K562 (cell line): ENCODE data around the gene LAMP1. TPM values are rescaled to one million over a fixed set of nuclear protein-coding genes. Genes with fewer than 3 reads are reported as not detected.

Experiments
- ATAC-seq: fragments of 200-7000 bp; cut with Tn5 transposase; 3 replicates; pipeline ENCODE4 v1.9.1; 2020; ENCODE audit warnings: moderate library complexity
- BruUV-seq: library from RNA; stranded (reverse); fragments of 400-500 nt; replicated peaks from 2 replicates; lab custom pipeline; 2021; lab: Mats Ljungman, UMichigan
- CTCF ChIA-PET: fragments of 300-600 bp; formaldehyde crosslinking; extraction: SDS; loops from one replicate; lab custom pipeline; 2021; ENCODE audit warnings: low intra/inter-chr PET ratio; lab: Yijun Ruan, JAX
- POLR2A ChIA-PET: fragments of 300-600, 350-650 bp; sonication (Branson Sonifier 250); formaldehyde crosslinking; extraction: SDS; loops from one replicate; lab custom pipeline; 2021; ENCODE audit warnings: antibody characterized with exemption, inconsistent platforms; lab: Yijun Ruan, JAX
- DNase-seq, 4 experiments: peaks; one replicate each; pipeline versions ENCODE4 v3.0.0 to v3.0.0-alpha.2; 2011 to 2018; ENCODE audit warnings: low spot score in 3 of 4, mixed read lengths in 3 of 4; ENCODE audit errors: extremely low read depth in 1 of 4
- FAIRE-seq: peaks from 2 replicates; lab custom pipeline; 2011; peaks lifted over from hg19 to GRCh38; lab: Jason Lieb, UNC
- H2AFZ ChIP-seq: 2 replicates; pipeline ENCODE4 v1.6.0; 2011; ENCODE audit warnings: low read depth, low read length, control low read depth, inconsistent platforms
- H3K27ac ChIP-seq: fragments of 200-600 bp; 3 replicates; pipeline ENCODE4 v1.8.0; 2011; ENCODE audit warnings: low read depth, mild to moderate bottlenecking, control low read depth, inconsistent platforms, low read length, moderate library complexity, mixed read lengths; ENCODE audit errors: extremely low read depth
- H3K27me3 ChIP-seq, 2 experiments: fragments of 300-600 bp in 1 of 2; 2 replicates in 1 of 2; 3 replicates in 1 of 2; pipeline versions ENCODE4 v1.6.0 to v1.8.0; 2011; ENCODE audit warnings: inconsistent platforms in 2 of 2, low read length in 2 of 2, mild to moderate bottlenecking in 1 of 2, mixed read lengths in 1 of 2, moderate library complexity in 1 of 2; ENCODE audit not compliant: control insufficient read depth in 2 of 2, insufficient read depth in 2 of 2
- H3K36me3 ChIP-seq: fragments of 300-600 bp; 3 replicates; pipeline ENCODE4 v1.8.0; 2011; ENCODE audit warnings: mild to moderate bottlenecking, low read length, inconsistent platforms; ENCODE audit not compliant: control insufficient read depth, insufficient read depth
- H3K4me1 ChIP-seq, 2 experiments: fragments of 200-600 bp in 1 of 2; replicated peaks in 1 of 2; 2 replicates in 1 of 2; 3 replicates in 1 of 2; pipeline versions ENCODE4 v1.5.1 to v1.8.0; 2011; ENCODE audit warnings: inconsistent platforms in 2 of 2, low read length in 2 of 2, mild to moderate bottlenecking in 1 of 2, mixed read lengths in 1 of 2, moderate library complexity in 1 of 2; ENCODE audit not compliant: control insufficient read depth in 2 of 2, insufficient read depth in 2 of 2
- H3K4me2 ChIP-seq: 2 replicates; pipeline ENCODE4 v1.6.1; 2011; ENCODE audit warnings: low read length, control low read depth, inconsistent platforms, mixed read lengths; ENCODE audit not compliant: insufficient read depth
- H3K4me3 ChIP-seq: fragments of 200-600 bp; sonication (generic), shearing (Covaris generic); 2 replicates; pipeline ENCODE4 v1.5.1; 2016; ENCODE audit warnings: control low read depth, inconsistent platforms
- H3K79me2 ChIP-seq: fragments of 200-600 bp; 3 replicates; pipeline ENCODE4 v1.8.0; 2011; ENCODE audit warnings: low read length, inconsistent platforms; ENCODE audit not compliant: control insufficient read depth, insufficient read depth
- H3K9ac ChIP-seq, 2 experiments: 2 replicates each; pipeline versions ENCODE4 v1.6.0 to v1.6.1; 2011; ENCODE audit warnings: low read depth in 2 of 2, low read length in 2 of 2, control low read depth in 1 of 2, inconsistent platforms in 1 of 2, mild to moderate bottlenecking in 1 of 2, mixed read lengths in 1 of 2; ENCODE audit not compliant: insufficient read depth in 1 of 2
- H3K9me1 ChIP-seq: one replicate; pipeline ENCODE4 v1.6.0; 2011; ENCODE audit warnings: inconsistent platforms, mild to moderate bottlenecking, low read length, moderate library complexity; ENCODE audit not compliant: control insufficient read depth, insufficient read depth
- H3K9me3 ChIP-seq: replicated peaks from 2 replicates; pipeline ENCODE4 v1.5.1; 2011; ENCODE audit warnings: low read depth, low read length, inconsistent platforms; ENCODE audit not compliant: control insufficient read depth, insufficient read depth
- H4K20me1 ChIP-seq: replicated peaks from 2 replicates; pipeline ENCODE4 v1.6.1; 2011; ENCODE audit warnings: low read length, inconsistent platforms, mixed read lengths; ENCODE audit not compliant: control insufficient read depth, insufficient read depth
- ZKSCAN3 ChIP-seq: fragments of 250-450 bp; sonication (Bioruptor Pico); IDR thresholded peaks from 2 replicates; pipeline ENCODE4 v1.4.0; 2020
- ZNF134 ChIP-seq: fragments of 250-450 bp; sonication (Bioruptor Pico); conservative IDR thresholded peaks from 2 replicates; pipeline ENCODE4 v1.4.0; 2020
- ZNF740 ChIP-seq, 3 experiments: fragments of 200-800 bp in 1 of 3; sonication (Bioruptor generic) in 1 of 3; sonication (generic) in 1 of 3; formaldehyde crosslinking in 1 of 3; IDR thresholded peaks; 2 replicates each; pipeline versions ENCODE4 v1.6.1 to v1.8.0; 2016 to 2022; ENCODE audit warnings: mild to moderate bottlenecking in 2 of 3, missing compliant biosample characterization in 2 of 3, missing genetic modification characterization in 2 of 3, missing genetic modification reagents in 1 of 3
- WGBS: fragments of 100-300 bp; shearing (Covaris generic); methylation state at CpG from one replicate; pipeline ENCODE4 v1.1.6; 2016; ENCODE audit warnings: low coverage, mixed read lengths; ENCODE audit not compliant: insufficient coverage; ENCODE audit errors: missing lambda C conversion rate; 5-methylcytosine and 5-hydroxymethylcytosine counted together
- in situ Hi-C: fragments of 300-500 bp; cut with MboI; formaldehyde crosslinking; loops from 4 replicates; pipeline ENCODE4 v1.15.0; 2018; ENCODE audit warnings: inconsistent platforms, mixed read lengths
- intact Hi-C: fragments of 100-400 bp; cut with micrococcal nuclease; formaldehyde crosslinking; loops from 2 replicates; pipeline ENCODE4 v1.14.2; 2022
- polyA plus RNA-seq, 8 experiments: library from polyadenylated mRNA; depleted of rRNA in 4 of 8; stranded (reverse) in 5 of 8; unstranded in 3 of 8; fragments of >200 nt; fragmentation: Nextera tagmentation in 2 of 8; fragmentation: Illumina TruSeq in 1 of 8; extraction: Ambion mirVana in 2 of 8; extraction: Trizol in 1 of 8; gene quantifications; 2 replicates each; pipeline versions ENCODE4 v1.2.1 to v1.2.3, GENCODE V29; 2011 to 2014; ENCODE audit warnings: inconsistent platforms in 1 of 8, missing spikeins in 1 of 8
- total RNA-seq, 7 experiments: library from RNA; depleted of rRNA in 6 of 7; stranded (reverse); fragments of >200 nt in 6 of 7; fragmentation: Illumina TruSeq in 2 of 7; extraction: Trizol in 2 of 7; gene quantifications; 2 replicates each; pipeline versions ENCODE4 v1.2.1 to v1.2.3, GENCODE V29; 2011 to 2021; ENCODE audit warnings: low replicate concordance in 1 of 7
- TF ChIP-seq, protein P1 (sequence below): IDR thresholded peaks from 3 replicates; pipeline ENCODE4 v1.6.1; 2011; ENCODE audit warnings: borderline replicate concordance, mild to moderate bottlenecking; ENCODE audit not compliant: insufficient read length, insufficient read depth

LAMP1 gene
- total and polyA plus RNA-seq, 9 of the 15 experiments (the other 6 are each of a cell fraction or from before 2014, with no cell fraction given), result 2.2 to 70.1 (median 30.5) TPM

- Histone ChIP-seq H2AFZ (no peak overlapping the region), H3K9me1 (no peaks in the 10 kb centered on the region), H3K4me1 (peaks cover 0 to 8% of the 10 kb centered on the region in 2 experiments; a peak in 2 of 5 replicates), H3K9ac (no peak overlapping the region), H3K27me3 (no peaks in the 10 kb centered on the region), H3K27ac (no peak overlapping the region), H4K20me1 (no peaks in the 10 kb centered on the region), H3K9me3 (no peaks in the 10 kb centered on the region), H3K79me2 (no peaks in the 10 kb centered on the region), H3K4me3 (no peak overlapping the region), H3K4me2 (no peak overlapping the region), H3K36me3 (peaks cover 32% of the 10 kb centered on the region; the same call in 1 of the 3 replicates)
- DNase-seq (no peak), ATAC-seq (no peak), FAIRE-seq (no peak)
- no TSS peak for BruUV-seq
- 87% methylated on average over 7 of the region's 23 CpGs for WGBS
- in situ Hi-C loops, result no loop called here
- POLR2A ChIA-PET, result no interaction called here
- TF ChIP-seq, protein P1, sequence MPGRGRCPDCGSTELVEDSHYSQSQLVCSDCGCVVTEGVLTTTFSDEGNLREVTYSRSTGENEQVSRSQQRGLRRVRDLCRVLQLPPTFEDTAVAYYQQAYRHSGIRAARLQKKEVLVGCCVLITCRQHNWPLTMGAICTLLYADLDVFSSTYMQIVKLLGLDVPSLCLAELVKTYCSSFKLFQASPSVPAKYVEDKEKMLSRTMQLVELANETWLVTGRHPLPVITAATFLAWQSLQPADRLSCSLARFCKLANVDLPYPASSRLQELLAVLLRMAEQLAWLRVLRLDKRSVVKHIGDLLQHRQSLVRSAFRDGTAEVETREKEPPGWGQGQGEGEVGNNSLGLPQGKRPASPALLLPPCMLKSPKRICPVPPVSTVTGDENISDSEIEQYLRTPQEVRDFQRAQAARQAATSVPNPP, result no peak
- TF ChIP-seq ZNF740 (CRISPR knock-in tag; IDR thresholded peaks at IDR 0.05) (no peak), ZNF740 (tag; IDR thresholded peaks at IDR 0.05) (no peak), ZNF134 (no peak), ZKSCAN3 (CRISPR knock-in tag) (no peak)
- intact Hi-C loops, result no loop called here
- CTCF ChIA-PET, result no interaction called here
Measured at GRCh38 chr13:113325779-113326178, 28.7 kb downstream of the LAMP1 start.
